Endodermal cell (in vitro differentiated cells): Measurements from ENCODE around the gene ADRB1. TPM values are rescaled to one million over a fixed set of nuclear protein-coding genes. Genes with fewer than 3 reads are reported as not detected.

Source experiments
- DNase-seq: peaks from one replicate; pipeline ENCODE4 v3.0.0-alpha.2; 2017
- H3K27ac ChIP-seq: 2 replicates; pipeline ENCODE4 v1.5.1; 2013; ENCODE audit warnings: mild to moderate bottlenecking, low read depth, low read length, moderate library complexity
- H3K27me3 ChIP-seq: 2 replicates; pipeline ENCODE4 v1.6.1; 2013; ENCODE audit warnings: mild to moderate bottlenecking, low read length, moderate library complexity; ENCODE audit not compliant: insufficient read depth, control insufficient read depth, poor library complexity, severe bottlenecking
- H3K36me3 ChIP-seq: 2 replicates; pipeline ENCODE4 v1.7.0; 2013; ENCODE audit warnings: mild to moderate bottlenecking, low read length, moderate library complexity; ENCODE audit not compliant: control insufficient read depth, insufficient read depth
- H3K4me1 ChIP-seq: one replicate; pipeline ENCODE4 v1.7.0; 2013; ENCODE audit warnings: low read length; ENCODE audit not compliant: control insufficient read depth, insufficient read depth
- H3K4me3 ChIP-seq: 2 replicates; pipeline ENCODE4 v1.5.1; 2013; ENCODE audit warnings: mild to moderate bottlenecking, low read length, moderate library complexity
- H3K9ac ChIP-seq: 2 replicates; pipeline ENCODE4 v1.6.1; 2013; ENCODE audit warnings: mild to moderate bottlenecking, low read length, moderate library complexity; ENCODE audit not compliant: poor library complexity, severe bottlenecking; ENCODE audit errors: extremely low read depth
- H3K9me3 ChIP-seq: 2 replicates; pipeline ENCODE4 v1.6.1; 2013; ENCODE audit warnings: mild to moderate bottlenecking, low read length, moderate library complexity; ENCODE audit not compliant: control insufficient read depth
- H3K27ac Mint-ChIP-seq: 2 replicates; pipeline ENCODE4 v1.8.0; 2020; ENCODE audit warnings: mixed read lengths
- H3K27me3 Mint-ChIP-seq: 2 replicates; pipeline ENCODE4 v1.8.0; 2021; ENCODE audit warnings: mild to moderate bottlenecking, mixed read lengths; ENCODE audit not compliant: insufficient read depth
- H3K36me3 Mint-ChIP-seq: 2 replicates; pipeline ENCODE4 v1.8.0; 2020; ENCODE audit warnings: low read depth, mixed read lengths
- H3K4me1 Mint-ChIP-seq: 2 replicates; pipeline ENCODE4 v1.8.0; 2020; ENCODE audit warnings: mixed read lengths
- H3K4me3 Mint-ChIP-seq: 2 replicates; pipeline ENCODE4 v1.8.0; 2020; ENCODE audit warnings: mild to moderate bottlenecking, moderate library complexity, mixed read lengths
- H3K9me3 Mint-ChIP-seq: 2 replicates; pipeline ENCODE4 v1.8.0; 2020; ENCODE audit warnings: mild to moderate bottlenecking, mixed read lengths
- CTCF ChIP-seq: fragments of 200-600 bp; sonication (generic); conservative IDR thresholded peaks from 2 replicates; pipeline ENCODE4 v1.5.0; 2021; ENCODE audit warnings: antibody characterized with exemption, mild to moderate bottlenecking
- whole genome bisulfite sequencing, 2 experiments: methylation state at CpG; one replicate each; pipeline versions ENCODE4 v1.1.5 to v1.1.7; 2013; ENCODE audit warnings: missing lambda C conversion rate in 2 of 2, mixed read lengths in 1 of 2; ENCODE audit not compliant: insufficient coverage in 1 of 2, insufficient read length in 1 of 2; 5-methylcytosine and 5-hydroxymethylcytosine counted together
- total RNA-seq, 2 donors: library from RNA; stranded (reverse); fragmentation: NEBNext Ultra II Directional in 1 of 2; extraction: Animal tissue kit (Norgen Biotek cat#: 25700) in 1 of 2; gene quantifications; 2 replicates in 1 of 2; 3 replicates in 1 of 2; pipeline ENCODE4 v1.2.1, GENCODE V29; 2021

Gene ADRB1
- total RNA-seq, 2 donors from 2014 or later, result not detected

- Histone ChIP-seq H3K4me3 (no peak overlapping the region), H3K9ac (no peak overlapping the region), H3K36me3 (no peaks in the 10 kb centered on the region), H3K4me1 (no peaks in the 10 kb centered on the region), H3K27me3 (no peaks in the 10 kb centered on the region), H3K9me3 (no peaks in the 10 kb centered on the region), H3K27ac (no peak overlapping the region)
- no peaks in the 10 kb centered on the region for H3K9me3 Mint-ChIP-seq
- H3K27me3 Mint-ChIP-seq, result no peaks in the 10 kb centered on the region
- H3K4me3 Mint-ChIP-seq, result no peak overlapping the region
- DNase-seq, result no peak
- 88 to 92% methylated on average over 11 to 12 of the region's 12 CpGs for WGBS, 2 experiments
- no peaks in the 10 kb centered on the region for H3K36me3 Mint-ChIP-seq
- no peak overlapping the region for H3K27ac Mint-ChIP-seq
- H3K4me1 Mint-ChIP-seq, result peaks cover 4% of the 10 kb centered on the region
- TF ChIP-seq CTCF, result no peak
Observed at GRCh38 chr10:114025611-114026130, 18.0 kb upstream of the ADRB1 start.

GRCh38 chr10:114026189-114027040 lies 17.3 kb upstream of the ADRB1 start:
- peak; percentile 61 for DNase-seq
- no peak for TF ChIP-seq CTCF
- Mint-ChIP-seq H3K27me3 (no peaks in the 10 kb centered on the region), H3K4me3 (no peak overlapping the region), H3K9me3 (no peaks in the 10 kb centered on the region), H3K36me3 (no peaks in the 10 kb centered on the region), H3K4me1 (peaks cover 4% of the 10 kb centered on the region), H3K27ac (no peak overlapping the region)
- no peak overlapping the region for H3K4me3 ChIP-seq
- 73 to 88% methylated on average over 2 to 6 of the region's 7 CpGs for WGBS, 2 experiments
- H3K9me3 ChIP-seq, result no peaks in the 10 kb centered on the region
- H3K9ac ChIP-seq, result no peak overlapping the region
- no peak overlapping the region for H3K27ac ChIP-seq
- no peaks in the 10 kb centered on the region for H3K27me3 ChIP-seq
- no peaks in the 10 kb centered on the region for H3K4me1 ChIP-seq
- no peaks in the 10 kb centered on the region for H3K36me3 ChIP-seq

- Histone ChIP-seq H3K4me3 (no peak overlapping the region), H3K36me3 (no peaks in the 10 kb centered on the region), H3K27me3 (no peaks in the 10 kb centered on the region), H3K9ac (no peak overlapping the region), H3K27ac (no peak overlapping the region), H3K4me1 (no peaks in the 10 kb centered on the region), H3K9me3 (no peaks in the 10 kb centered on the region)
- WGBS, 2 experiments, result 80 to 82% methylated on average over 1 of the region's 2 CpGs
- Mint-ChIP-seq H3K36me3 (no peaks in the 10 kb centered on the region), H3K4me3 (no peak overlapping the region), H3K4me1 (peaks cover 4% of the 10 kb centered on the region), H3K9me3 (no peaks in the 10 kb centered on the region), H3K27me3 (no peaks in the 10 kb centered on the region), H3K27ac (no peak overlapping the region)
- TF ChIP-seq CTCF, result no peak
- no peak for DNase-seq
Observed at GRCh38 chr10:114027041-114027394, 16.6 kb upstream of the ADRB1 start.
